ENCODE results near the gene COL6A1. TPM values are rescaled to one million over a fixed set of nuclear protein-coding genes. Genes with fewer than 3 reads are reported as not detected.
A peak's percentile ranks its signal among the peaks of the same experiment; 100 is the strongest.
"Not testable (repeated sequence)": the region's sequence is repeated elsewhere in the genome, so short reads cannot be mapped to it uniquely, and the experiment has no call there.

Gene COL6A1
- total RNA-seq, 1 donor from 2014 or later = 137 TPM

DNA sequence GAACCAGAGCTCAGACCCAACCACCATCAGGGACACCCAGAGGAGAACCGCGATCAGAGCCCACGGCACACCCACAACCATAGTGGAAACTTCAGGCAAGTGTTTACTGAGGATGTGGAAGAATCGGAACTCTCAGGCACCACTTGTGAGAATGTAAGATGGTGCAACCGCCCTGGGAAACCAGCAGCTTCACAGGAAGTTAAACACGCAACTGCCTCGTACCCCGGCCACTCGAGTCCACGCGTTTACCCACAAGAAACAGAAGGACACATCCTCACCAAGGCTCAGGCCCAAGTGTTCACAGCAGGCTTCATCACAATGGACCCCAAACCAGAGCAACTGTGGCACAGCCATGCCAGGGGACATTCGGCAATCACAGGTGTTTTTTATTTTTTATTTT is 64.9 kb downstream of the COL6A1 start:
- Mint-ChIP-seq H3K4me1 (ENCODE audit: low read depth) (peaks cover 5% of the 10 kb centered on the region), H3K27ac (no peak overlapping the region), H3K4me3 (ENCODE audit: low read depth) (no peak overlapping the region), H3K36me3 (ENCODE audit: insufficient read depth) (no peaks in the 10 kb centered on the region), H3K9me3 (ENCODE audit: low read depth) (no peaks in the 10 kb centered on the region), H3K27me3 (peaks cover 8% of the 10 kb centered on the region)
- DNase-seq (ENCODE audit: low spot score, unreplicated experiment) = no peak
- TF ChIP-seq, protein P1, sequence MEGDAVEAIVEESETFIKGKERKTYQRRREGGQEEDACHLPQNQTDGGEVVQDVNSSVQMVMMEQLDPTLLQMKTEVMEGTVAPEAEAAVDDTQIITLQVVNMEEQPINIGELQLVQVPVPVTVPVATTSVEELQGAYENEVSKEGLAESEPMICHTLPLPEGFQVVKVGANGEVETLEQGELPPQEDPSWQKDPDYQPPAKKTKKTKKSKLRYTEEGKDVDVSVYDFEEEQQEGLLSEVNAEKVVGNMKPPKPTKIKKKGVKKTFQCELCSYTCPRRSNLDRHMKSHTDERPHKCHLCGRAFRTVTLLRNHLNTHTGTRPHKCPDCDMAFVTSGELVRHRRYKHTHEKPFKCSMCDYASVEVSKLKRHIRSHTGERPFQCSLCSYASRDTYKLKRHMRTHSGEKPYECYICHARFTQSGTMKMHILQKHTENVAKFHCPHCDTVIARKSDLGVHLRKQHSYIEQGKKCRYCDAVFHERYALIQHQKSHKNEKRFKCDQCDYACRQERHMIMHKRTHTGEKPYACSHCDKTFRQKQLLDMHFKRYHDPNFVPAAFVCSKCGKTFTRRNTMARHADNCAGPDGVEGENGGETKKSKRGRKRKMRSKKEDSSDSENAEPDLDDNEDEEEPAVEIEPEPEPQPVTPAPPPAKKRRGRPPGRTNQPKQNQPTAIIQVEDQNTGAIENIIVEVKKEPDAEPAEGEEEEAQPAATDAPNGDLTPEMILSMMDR (IDR thresholded peaks at IDR 0.05; ENCODE audit: unreplicated experiment) = no peak

DNA sequence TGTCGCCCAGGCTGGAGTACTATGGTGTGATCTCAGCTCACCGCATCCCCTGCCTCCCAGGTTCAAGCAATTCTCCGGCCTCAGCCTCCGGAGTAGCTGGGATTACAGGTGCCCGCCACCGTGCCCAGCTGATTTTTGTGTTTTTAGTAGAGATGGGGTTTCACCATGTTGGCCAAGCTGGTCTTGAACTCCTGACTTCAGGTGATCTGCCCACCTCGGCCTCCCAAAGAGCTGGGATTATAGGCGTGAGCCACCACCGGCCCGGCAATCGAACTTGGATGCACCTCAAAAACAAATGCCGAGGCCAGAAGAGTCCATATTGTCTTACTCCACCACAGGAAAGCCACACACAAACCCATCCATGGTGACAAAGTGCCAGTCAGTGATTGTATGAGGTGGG is 65.3 kb downstream of the COL6A1 start:
- not testable (repeated sequence) for H3K9me3 Mint-ChIP-seq (ENCODE audit: low read depth); H3K4me3 Mint-ChIP-seq (ENCODE audit: low read depth); H3K4me1 Mint-ChIP-seq (ENCODE audit: low read depth); H3K27ac Mint-ChIP-seq; DNase-seq (ENCODE audit: low spot score, unreplicated experiment); H3K36me3 Mint-ChIP-seq (ENCODE audit: insufficient read depth)
- H3K27me3 Mint-ChIP-seq = peaks cover 11% of the 10 kb centered on the region

DNA sequence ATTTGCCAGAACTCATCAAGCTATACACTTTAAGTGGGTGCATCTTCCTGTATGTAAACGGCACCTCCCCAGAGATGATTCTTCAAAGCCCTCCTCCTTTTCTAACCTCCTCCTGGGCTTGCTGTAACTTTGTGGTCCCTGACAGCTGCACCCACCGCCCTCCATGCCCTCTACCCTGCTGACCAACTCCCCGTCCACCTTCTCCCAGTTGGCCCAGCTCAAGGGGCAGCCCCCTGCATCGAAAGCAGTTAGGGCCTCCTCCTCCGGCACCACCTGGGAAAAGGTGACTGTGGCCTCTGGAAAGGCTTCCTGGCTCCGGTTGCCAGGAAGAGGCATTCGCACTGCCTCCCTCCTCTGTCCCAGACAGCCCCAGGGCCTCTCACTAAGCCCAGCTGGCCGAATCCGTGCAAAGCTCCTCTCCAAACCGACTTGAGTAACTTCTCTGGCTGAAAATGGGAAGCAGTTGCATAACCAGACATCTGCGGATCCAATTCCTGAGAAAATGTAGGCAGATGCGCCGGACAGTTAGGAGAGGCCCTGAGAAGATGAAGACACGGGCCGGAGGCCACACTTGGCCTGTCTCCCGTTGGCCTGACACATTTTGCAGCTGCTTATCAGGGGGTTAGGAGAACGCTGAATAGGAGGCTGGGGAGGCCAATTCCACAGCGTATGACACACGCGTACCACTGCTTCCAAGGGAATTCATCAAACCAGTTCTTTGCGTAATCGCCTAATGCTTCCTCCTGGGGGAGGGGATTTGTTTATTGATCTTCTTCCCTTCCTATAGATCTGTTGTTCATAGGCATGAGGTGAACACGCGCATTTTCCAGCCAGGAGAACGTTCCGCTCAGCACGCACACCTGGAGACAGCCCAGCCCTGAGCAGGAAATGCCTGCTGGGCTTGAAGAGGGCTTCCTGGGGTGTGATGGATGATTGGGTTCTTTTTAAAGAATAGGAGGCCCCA is 67.6 kb downstream of the COL6A1 start:
- Mint-ChIP-seq H3K36me3 (ENCODE audit: insufficient read depth) (no peaks in the 10 kb centered on the region), H3K4me3 (ENCODE audit: low read depth) (no peak overlapping the region), H3K9me3 (ENCODE audit: low read depth) (no peaks in the 10 kb centered on the region), H3K27ac (no peak overlapping the region), H3K27me3 (peaks cover 14% of the 10 kb centered on the region), H3K4me1 (ENCODE audit: low read depth) (peaks cover 5% of the 10 kb centered on the region)
- no peak for DNase-seq (ENCODE audit: low spot score, unreplicated experiment)
- TF ChIP-seq, protein P1 (IDR thresholded peaks at IDR 0.05; ENCODE audit: unreplicated experiment) = no peak

DNA sequence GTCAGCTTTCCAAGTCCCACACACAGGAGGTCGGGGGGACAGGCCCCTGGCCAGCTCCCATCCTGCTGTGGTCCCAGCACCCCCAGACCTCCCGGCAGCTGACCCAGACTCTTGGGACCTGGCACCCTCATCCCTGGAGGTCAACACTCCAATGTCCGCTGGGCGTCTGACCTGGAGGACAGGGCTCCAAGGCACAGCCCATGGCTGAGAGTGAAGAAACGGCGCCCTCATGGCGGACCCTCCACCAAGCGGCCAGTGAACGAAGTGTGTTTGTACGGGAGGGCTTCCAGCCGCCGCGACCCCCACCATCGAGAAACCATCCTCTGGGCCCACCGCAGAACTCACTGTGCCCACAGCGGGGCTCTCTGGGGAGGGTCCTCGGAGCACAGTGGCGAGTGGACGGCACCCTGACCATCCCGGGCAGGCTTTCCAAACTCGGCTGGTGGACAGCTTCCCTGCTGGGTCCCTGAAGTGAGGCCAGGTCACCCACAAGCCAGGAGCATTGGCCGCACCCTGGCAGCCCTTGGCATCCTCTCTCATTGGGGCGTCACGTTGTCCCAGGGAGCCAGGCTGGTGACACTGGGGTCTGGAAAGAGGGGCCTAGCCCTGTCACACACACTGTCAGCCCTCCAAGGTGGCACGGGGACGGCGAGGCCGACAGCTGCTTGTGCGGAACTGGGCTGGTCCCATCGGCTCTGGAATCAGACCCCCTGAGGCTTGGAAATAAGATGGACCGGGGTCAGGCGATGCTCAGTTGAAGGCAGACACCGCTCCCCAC is 68.5 kb downstream of the COL6A1 start:
- H3K9me3 Mint-ChIP-seq (ENCODE audit: low read depth) = no peaks in the 10 kb centered on the region
- peaks cover 14% of the 10 kb centered on the region for H3K27me3 Mint-ChIP-seq
- H3K27ac Mint-ChIP-seq = no peak overlapping the region
- no peak overlapping the region for H3K4me3 Mint-ChIP-seq (ENCODE audit: low read depth)
- DNase-seq (ENCODE audit: low spot score, unreplicated experiment) = peak; percentile 6
- peaks cover 5% of the 10 kb centered on the region for H3K4me1 Mint-ChIP-seq (ENCODE audit: low read depth)
- no peaks in the 10 kb centered on the region for H3K36me3 Mint-ChIP-seq (ENCODE audit: insufficient read depth)
- TF ChIP-seq, protein P1 (IDR thresholded peaks at IDR 0.05; ENCODE audit: unreplicated experiment) = no peak

DNA sequence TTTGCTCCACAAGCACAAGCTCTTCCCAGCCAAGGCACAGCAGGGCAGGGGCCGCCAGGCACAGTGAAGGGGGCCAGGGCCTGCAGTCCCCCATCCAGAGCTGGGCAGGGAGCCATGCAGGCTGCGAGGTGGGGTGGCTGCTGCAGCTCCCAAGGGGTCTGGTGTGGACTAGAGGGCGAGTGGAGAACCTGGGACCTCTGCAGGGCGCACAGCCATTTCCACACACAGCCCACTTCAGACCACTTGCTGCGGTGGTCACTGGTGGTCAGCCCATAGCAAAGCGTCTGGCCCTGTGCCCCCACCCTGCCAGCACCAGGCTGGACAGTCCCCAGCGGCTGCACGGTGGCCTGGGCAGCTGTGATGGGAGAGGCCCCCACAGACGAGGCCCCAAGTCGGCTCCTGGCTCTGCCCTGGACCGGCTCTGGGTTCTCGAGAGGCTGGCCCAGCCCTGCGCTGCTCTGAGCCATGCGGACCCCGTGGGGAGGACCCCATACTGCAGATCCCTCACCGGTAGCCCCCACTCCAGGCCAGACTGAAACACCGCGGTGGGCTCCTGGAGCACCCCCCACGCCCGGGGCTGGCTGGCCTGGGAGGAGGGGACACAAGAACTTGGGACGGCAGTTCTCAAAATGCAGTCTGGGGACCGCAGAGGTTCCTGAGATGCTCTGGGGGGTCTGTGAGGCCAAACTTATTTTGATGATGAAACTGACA is 69.3 kb downstream of the COL6A1 start:
- Mint-ChIP-seq H3K36me3 (ENCODE audit: insufficient read depth) (no peaks in the 10 kb centered on the region), H3K27ac (no peak overlapping the region), H3K4me3 (ENCODE audit: low read depth) (no peak overlapping the region), H3K4me1 (ENCODE audit: low read depth) (peaks cover 5% of the 10 kb centered on the region), H3K9me3 (ENCODE audit: low read depth) (no peaks in the 10 kb centered on the region), H3K27me3 (peaks cover 14% of the 10 kb centered on the region)
- peak; percentile 8 for DNase-seq (ENCODE audit: low spot score, unreplicated experiment)
- TF ChIP-seq, protein P1 (IDR thresholded peaks at IDR 0.05; ENCODE audit: unreplicated experiment) = no peak
